Chondrocyte (in vitro differentiated cells): ENCODE results near the gene MYH10. TPM values are rescaled to one million over a fixed set of nuclear protein-coding genes. Genes with fewer than 3 reads are reported as not detected.

Source experiments
- DNase-seq: peaks from one replicate; pipeline ENCODE4 v3.0.0; 2021; ENCODE audit warnings: mixed read lengths, low spot score
- H3K27ac Mint-ChIP-seq: one replicate; pipeline ENCODE4 v1.8.0; 2021; ENCODE audit warnings: mild to moderate bottlenecking, moderate library complexity, mixed read lengths; ENCODE audit not compliant: unreplicated experiment
- H3K27me3 Mint-ChIP-seq: 2 replicates; pipeline ENCODE4 v1.8.0; 2021; ENCODE audit warnings: low read depth, mixed read lengths
- H3K36me3 Mint-ChIP-seq: 2 replicates; pipeline ENCODE4 v1.8.0; 2021; ENCODE audit warnings: low read depth, mixed read lengths
- H3K4me1 Mint-ChIP-seq: 2 replicates; pipeline ENCODE4 v1.8.0; 2021; ENCODE audit warnings: low read depth, mild to moderate bottlenecking, mixed read lengths
- H3K4me3 Mint-ChIP-seq: one replicate; pipeline ENCODE4 v1.8.0; 2021; ENCODE audit warnings: mild to moderate bottlenecking, moderate library complexity, mixed read lengths; ENCODE audit not compliant: unreplicated experiment
- H3K9me3 Mint-ChIP-seq: 2 replicates; pipeline ENCODE4 v1.8.0; 2021; ENCODE audit warnings: low read depth, mixed read lengths
- CTCF ChIP-seq: fragments of 200-600 bp; sonication (generic); IDR thresholded peaks from 2 replicates; pipeline ENCODE4 v1.5.0; 2021; ENCODE audit warnings: antibody characterized with exemption, mild to moderate bottlenecking, moderate library complexity
- total RNA-seq: library from RNA; stranded (reverse); gene quantifications from 3 replicates; pipeline ENCODE4 v1.2.1, GENCODE V29; 2021

MYH10 gene
- total RNA-seq, 1 donor from 2014 or later = 296 TPM

- Mint-ChIP-seq H3K36me3 (peaks cover 49% of the 10 kb centered on the region), H3K4me1 (peaks cover 12% of the 10 kb centered on the region), H3K27ac (peak overlapping the region; percentile 18), H3K27me3 (no peaks in the 10 kb centered on the region), H3K4me3 (no peak overlapping the region), H3K9me3 (no peaks in the 10 kb centered on the region)
- no peak for DNase-seq
- TF ChIP-seq CTCF = no peak
Measured at GRCh38 chr17:8494021-8494420, 136.5 kb downstream of the MYH10 start.

GRCh38 chr17:8492121-8492520, 138.4 kb downstream of the MYH10 start:
- Mint-ChIP-seq H3K27me3 (no peaks in the 10 kb centered on the region), H3K9me3 (no peaks in the 10 kb centered on the region), H3K4me1 (peaks cover 19% of the 10 kb centered on the region), H3K27ac (no peak overlapping the region), H3K4me3 (no peak overlapping the region), H3K36me3 (peaks cover 60% of the 10 kb centered on the region)
- no peak for DNase-seq
- TF ChIP-seq CTCF = no peak

- H3K4me1 Mint-ChIP-seq = peaks cover 19% of the 10 kb centered on the region
- H3K27ac Mint-ChIP-seq = peak overlapping the region; percentile 46
- H3K27me3 Mint-ChIP-seq = no peaks in the 10 kb centered on the region
- no peak for DNase-seq
- H3K36me3 Mint-ChIP-seq = peaks cover 62% of the 10 kb centered on the region
- H3K9me3 Mint-ChIP-seq = no peaks in the 10 kb centered on the region
- no peak for TF ChIP-seq CTCF
- H3K4me3 Mint-ChIP-seq = no peak overlapping the region
Measured at GRCh38 chr17:8490256-8491023, 140.1 kb downstream of the MYH10 start.

- Mint-ChIP-seq H3K4me1 (peaks cover 19% of the 10 kb centered on the region), H3K9me3 (peaks cover 2% of the 10 kb centered on the region), H3K27me3 (no peaks in the 10 kb centered on the region), H3K36me3 (peaks cover 65% of the 10 kb centered on the region), H3K4me3 (no peak overlapping the region), H3K27ac (no peak overlapping the region)
- DNase-seq = no peak
- TF ChIP-seq CTCF = no peak
Measured at GRCh38 chr17:8489841-8490240, 140.7 kb downstream of the MYH10 start.

GRCh38 chr17:8488901-8489300, 141.6 kb downstream of the MYH10 start:
- no peak overlapping the region for H3K4me3 Mint-ChIP-seq
- H3K27ac Mint-ChIP-seq = peak overlapping the region; percentile 84
- H3K4me1 Mint-ChIP-seq = peaks cover 19% of the 10 kb centered on the region
- H3K27me3 Mint-ChIP-seq = no peaks in the 10 kb centered on the region
- peak; percentile 35 for TF ChIP-seq CTCF
- DNase-seq = no peak
- H3K9me3 Mint-ChIP-seq = peaks cover 8% of the 10 kb centered on the region
- H3K36me3 Mint-ChIP-seq = peaks cover 61% of the 10 kb centered on the region
